HepG2 (cell line): Measurements from ENCODE around the gene VPS11. TPM values are rescaled to one million over a fixed set of nuclear protein-coding genes. Genes with fewer than 3 reads are reported as not detected.

Experiments used
- POLR2A ChIP-seq, 2 experiments: IDR thresholded peaks; 2 replicates each; pipeline ENCODE4 v1.6.1; 2011; ENCODE audit warnings: low read depth in 2 of 2, low read length in 2 of 2, mild to moderate bottlenecking in 1 of 2, moderate library complexity in 1 of 2; ENCODE audit not compliant: insufficient read depth in 1 of 2
- ZNF883 ChIP-seq: sonication (generic); formaldehyde crosslinking; IDR thresholded peaks from 2 replicates; pipeline ENCODE4 v1.5.1; 2020; ENCODE audit warnings: mild to moderate bottlenecking, missing genetic modification reagents; ENCODE audit errors: not compliant biosample characterization
- polyA plus RNA-seq, 8 experiments: library from polyadenylated mRNA; depleted of rRNA in 3 of 8; stranded (reverse) in 7 of 8; unstranded in 1 of 8; fragments of >200 nt; fragmentation: Illumina TruSeq in 4 of 8; extraction: Trizol in 4 of 8; gene quantifications; 2 replicates each; pipeline versions ENCODE4 v1.2.1 to v1.2.3, GENCODE V29; 2011 to 2016; ENCODE audit warnings: low read depth in 4 of 8, missing spikeins in 1 of 8, mixed read lengths in 1 of 8; ENCODE audit not compliant: insufficient read depth in 1 of 8
- total RNA-seq, 5 experiments: library from RNA; depleted of rRNA; stranded (reverse); fragments of >200 nt; fragmentation: Illumina TruSeq; extraction: Trizol; gene quantifications; 2 replicates each; pipeline ENCODE4 v1.2.3, GENCODE V29; 2016; ENCODE audit warnings: low read depth in 1 of 5
- TF ChIP-seq, protein P1 (sequence below): sonication (generic); formaldehyde crosslinking; IDR thresholded peaks from 2 replicates; pipeline ENCODE4 v1.5.0; 2020; ENCODE audit warnings: missing genetic modification reagents
- TF ChIP-seq, protein P2 (sequence below): IDR thresholded peaks from 2 replicates; pipeline ENCODE4 v1.6.1; 2018; ENCODE audit warnings: missing genetic modification reagents, mild to moderate bottlenecking, missing compliant biosample characterization
- TF ChIP-seq, protein P3 (sequence below): sonication (generic); formaldehyde crosslinking; IDR thresholded peaks from 2 replicates; pipeline ENCODE4 v1.4.0; 2020; ENCODE audit warnings: missing genetic modification reagents, mild to moderate bottlenecking, borderline replicate concordance

The VPS11 gene
- total and polyA plus RNA-seq, 2 of the 13 experiments (the other 11 are each of a cell fraction or from before 2014, with no cell fraction given), result 13.7 to 21.6 TPM

DNA sequence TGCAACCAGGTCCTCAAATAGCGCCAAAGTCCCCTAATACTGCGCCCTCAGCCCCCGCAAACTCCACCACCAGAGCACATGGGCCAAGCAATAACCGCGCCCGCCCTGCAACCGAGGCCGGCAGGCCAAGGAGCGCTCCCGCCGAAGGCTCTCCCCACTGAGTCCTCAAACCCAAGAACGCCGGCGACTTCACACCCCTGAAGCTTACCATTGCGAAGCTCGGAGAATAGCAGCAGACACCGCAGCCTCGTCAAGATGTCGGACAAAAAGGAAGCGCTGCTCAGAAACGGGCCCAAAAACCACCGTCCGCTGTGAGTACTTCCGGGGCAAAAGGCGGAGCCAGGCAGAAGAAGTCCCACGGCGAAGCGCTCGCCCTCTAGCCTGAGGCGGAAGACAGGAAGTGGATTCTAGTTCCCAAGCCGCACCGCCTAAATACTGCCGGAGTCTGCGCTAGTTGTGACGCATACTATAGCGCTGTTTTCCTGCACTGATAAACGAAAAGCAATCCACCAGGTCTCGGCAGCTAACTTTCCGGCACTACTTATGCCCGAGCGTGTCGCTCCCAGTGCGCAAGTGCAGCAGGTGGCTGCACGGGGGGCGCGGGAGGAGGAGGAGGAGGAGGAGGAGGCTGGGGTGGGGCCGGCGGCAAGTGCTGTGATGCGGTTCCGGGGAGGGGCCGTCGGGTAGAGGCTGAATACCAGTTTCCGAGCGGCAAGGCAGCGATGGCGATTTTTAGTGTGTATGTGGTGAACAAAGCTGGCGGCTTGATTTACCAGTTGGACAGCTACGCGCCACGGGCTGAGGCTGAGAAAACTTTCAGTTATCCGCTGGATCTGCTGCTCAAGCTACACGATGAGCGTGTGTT is 49.3 kb upstream of the VPS11 start, which contains the start of the genes RPS25 and TRAPPC4 (continued):
- TF ChIP-seq, protein P1, sequence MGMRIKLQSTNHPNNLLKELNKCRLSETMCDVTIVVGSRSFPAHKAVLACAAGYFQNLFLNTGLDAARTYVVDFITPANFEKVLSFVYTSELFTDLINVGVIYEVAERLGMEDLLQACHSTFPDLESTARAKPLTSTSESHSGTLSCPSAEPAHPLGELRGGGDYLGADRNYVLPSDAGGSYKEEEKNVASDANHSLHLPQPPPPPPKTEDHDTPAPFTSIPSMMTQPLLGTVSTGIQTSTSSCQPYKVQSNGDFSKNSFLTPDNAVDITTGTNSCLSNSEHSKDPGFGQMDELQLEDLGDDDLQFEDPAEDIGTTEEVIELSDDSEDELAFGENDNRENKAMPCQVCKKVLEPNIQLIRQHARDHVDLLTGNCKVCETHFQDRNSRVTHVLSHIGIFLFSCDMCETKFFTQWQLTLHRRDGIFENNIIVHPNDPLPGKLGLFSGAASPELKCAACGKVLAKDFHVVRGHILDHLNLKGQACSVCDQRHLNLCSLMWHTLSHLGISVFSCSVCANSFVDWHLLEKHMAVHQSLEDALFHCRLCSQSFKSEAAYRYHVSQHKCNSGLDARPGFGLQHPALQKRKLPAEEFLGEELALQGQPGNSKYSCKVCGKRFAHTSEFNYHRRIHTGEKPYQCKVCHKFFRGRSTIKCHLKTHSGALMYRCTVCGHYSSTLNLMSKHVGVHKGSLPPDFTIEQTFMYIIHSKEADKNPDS (CRISPR knock-in tag), result no peak
- TF ChIP-seq, protein P2, sequence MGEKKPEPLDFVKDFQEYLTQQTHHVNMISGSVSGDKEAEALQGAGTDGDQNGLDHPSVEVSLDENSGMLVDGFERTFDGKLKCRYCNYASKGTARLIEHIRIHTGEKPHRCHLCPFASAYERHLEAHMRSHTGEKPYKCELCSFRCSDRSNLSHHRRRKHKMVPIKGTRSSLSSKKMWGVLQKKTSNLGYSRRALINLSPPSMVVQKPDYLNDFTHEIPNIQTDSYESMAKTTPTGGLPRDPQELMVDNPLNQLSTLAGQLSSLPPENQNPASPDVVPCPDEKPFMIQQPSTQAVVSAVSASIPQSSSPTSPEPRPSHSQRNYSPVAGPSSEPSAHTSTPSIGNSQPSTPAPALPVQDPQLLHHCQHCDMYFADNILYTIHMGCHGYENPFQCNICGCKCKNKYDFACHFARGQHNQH, result peak; percentile 51; the same call in 1 of the 2 replicates
- TF ChIP-seq ZNF883 (CRISPR knock-in tag), result peak; percentile 15
- TF ChIP-seq, protein P3, sequence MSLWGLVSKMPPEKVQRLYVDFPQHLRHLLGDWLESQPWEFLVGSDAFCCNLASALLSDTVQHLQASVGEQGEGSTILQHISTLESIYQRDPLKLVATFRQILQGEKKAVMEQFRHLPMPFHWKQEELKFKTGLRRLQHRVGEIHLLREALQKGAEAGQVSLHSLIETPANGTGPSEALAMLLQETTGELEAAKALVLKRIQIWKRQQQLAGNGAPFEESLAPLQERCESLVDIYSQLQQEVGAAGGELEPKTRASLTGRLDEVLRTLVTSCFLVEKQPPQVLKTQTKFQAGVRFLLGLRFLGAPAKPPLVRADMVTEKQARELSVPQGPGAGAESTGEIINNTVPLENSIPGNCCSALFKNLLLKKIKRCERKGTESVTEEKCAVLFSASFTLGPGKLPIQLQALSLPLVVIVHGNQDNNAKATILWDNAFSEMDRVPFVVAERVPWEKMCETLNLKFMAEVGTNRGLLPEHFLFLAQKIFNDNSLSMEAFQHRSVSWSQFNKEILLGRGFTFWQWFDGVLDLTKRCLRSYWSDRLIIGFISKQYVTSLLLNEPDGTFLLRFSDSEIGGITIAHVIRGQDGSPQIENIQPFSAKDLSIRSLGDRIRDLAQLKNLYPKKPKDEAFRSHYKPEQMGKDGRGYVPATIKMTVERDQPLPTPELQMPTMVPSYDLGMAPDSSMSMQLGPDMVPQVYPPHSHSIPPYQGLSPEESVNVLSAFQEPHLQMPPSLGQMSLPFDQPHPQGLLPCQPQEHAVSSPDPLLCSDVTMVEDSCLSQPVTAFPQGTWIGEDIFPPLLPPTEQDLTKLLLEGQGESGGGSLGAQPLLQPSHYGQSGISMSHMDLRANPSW (CRISPR knock-in tag), result peak; percentile 94
- TF ChIP-seq POLR2A (IDR thresholded peaks at IDR 0.05; ENCODE audit: insufficient read depth in 1 of 2, low read depth in 2 of 2, low read length in 2 of 2), result peak; percentile 86 to 88
- TF ChIP-seq, all 625 proteins: peak for 280
